Liver (tissue), 9 donors: ENCODE results near the gene NOC4L. TPM values are rescaled to one million over a fixed set of nuclear protein-coding genes. Genes with fewer than 3 reads are reported as not detected.

Source experiments
- DNase-seq: peaks from one replicate; pipeline ENCODE4 v3.0.0-alpha.2; 2017; ENCODE audit warnings: low spot score
- H3K27ac ChIP-seq, 2 donors: one replicate each; pipeline ENCODE4 v1.7.0; 2013; ENCODE audit warnings: inconsistent platforms in 2 of 2, low read length in 2 of 2, control low read depth in 1 of 2, low read depth in 1 of 2, mild to moderate bottlenecking in 1 of 2
- H3K27me3 ChIP-seq, 4 donors: one replicate each; pipeline versions ENCODE4 v1.6.1 to v1.7.0; 2013; ENCODE audit warnings: low read length in 3 of 4, inconsistent platforms in 1 of 4, mild to moderate bottlenecking in 1 of 4, moderate library complexity in 1 of 4; ENCODE audit not compliant: control insufficient read depth in 4 of 4, insufficient read depth in 4 of 4
- H3K36me3 ChIP-seq, 4 donors: one replicate each; pipeline versions ENCODE4 v1.6.1 to v1.7.0; 2013; ENCODE audit warnings: low read length in 3 of 4, mild to moderate bottlenecking in 3 of 4, low read depth in 1 of 4, moderate library complexity in 1 of 4; ENCODE audit not compliant: control insufficient read depth in 4 of 4, insufficient read depth in 3 of 4
- H3K4me1 ChIP-seq, 4 donors: one replicate each; pipeline versions ENCODE4 v1.6.1 to v1.7.0; 2013; ENCODE audit warnings: low read length in 3 of 4, mild to moderate bottlenecking in 3 of 4, moderate library complexity in 1 of 4; ENCODE audit not compliant: control insufficient read depth in 4 of 4, insufficient read depth in 4 of 4
- H3K4me3 ChIP-seq, 3 donors: one replicate each; pipeline versions ENCODE4 v1.6.1 to v1.7.0; 2013; ENCODE audit warnings: low read length in 3 of 3, control low read depth in 1 of 3, low read depth in 1 of 3, mild to moderate bottlenecking in 1 of 3
- H3K9ac ChIP-seq, 2 donors: one replicate each; pipeline ENCODE4 v1.7.0; 2013; ENCODE audit warnings: low read length in 2 of 2, mild to moderate bottlenecking in 2 of 2, moderate library complexity in 2 of 2, control low read depth in 1 of 2, low read depth in 1 of 2
- H3K9me3 ChIP-seq, 4 donors: one replicate each; pipeline versions ENCODE4 v1.6.1 to v1.7.0; 2013; ENCODE audit warnings: low read length in 3 of 4; ENCODE audit not compliant: control insufficient read depth in 4 of 4
- CTCF ChIP-seq: fragments of 150-350 bp; IDR thresholded peaks from 2 replicates; pipeline ENCODE4 v1.5.1; 2017; ENCODE audit warnings: improper control_type of control experiment, low read depth, low read length; ENCODE audit not compliant: missing input control
- EGR1 ChIP-seq, 2 donors: IDR thresholded peaks; 2 replicates each; pipeline ENCODE4 v1.6.1; 2016 to 2018; ENCODE audit warnings: antibody characterized with exemption in 2 of 2, low read depth in 2 of 2
- FOXA1 ChIP-seq: IDR thresholded peaks from 2 replicates; pipeline ENCODE4 v1.6.1; 2016; ENCODE audit warnings: antibody characterized with exemption
- FOXA2 ChIP-seq: IDR thresholded peaks from 2 replicates; pipeline ENCODE4 v1.6.1; 2016; ENCODE audit warnings: antibody characterized with exemption
- GABPA ChIP-seq, 2 donors: IDR thresholded peaks in 1 of 2; conservative IDR thresholded peaks in 1 of 2; 2 replicates each; pipeline ENCODE4 v1.6.1; 2016; ENCODE audit warnings: antibody characterized with exemption in 2 of 2, mild to moderate bottlenecking in 1 of 2, moderate library complexity in 1 of 2
- HNF4A ChIP-seq, 2 donors: conservative IDR thresholded peaks; 2 replicates each; pipeline ENCODE4 v1.6.1; 2016; ENCODE audit warnings: antibody characterized with exemption in 2 of 2, mild to moderate bottlenecking in 2 of 2
- HNF4G ChIP-seq: IDR thresholded peaks from 2 replicates; pipeline ENCODE4 v1.6.1; 2016; ENCODE audit warnings: antibody characterized with exemption
- JUND ChIP-seq, 2 donors: IDR thresholded peaks; 2 replicates each; pipeline ENCODE4 v1.6.1; 2016; ENCODE audit warnings: antibody characterized with exemption in 2 of 2
- NR2F2 ChIP-seq: IDR thresholded peaks from 2 replicates; pipeline ENCODE4 v1.6.1; 2016; ENCODE audit warnings: antibody characterized with exemption
- RAD21 ChIP-seq, 2 donors: IDR thresholded peaks; 2 replicates each; pipeline ENCODE4 v1.6.1; 2016; ENCODE audit warnings: antibody characterized with exemption in 2 of 2, mild to moderate bottlenecking in 2 of 2
- RXRA ChIP-seq, 2 donors: IDR thresholded peaks; 2 replicates each; pipeline ENCODE4 v1.6.1; 2017 to 2018; ENCODE audit warnings: antibody characterized with exemption in 2 of 2, mild to moderate bottlenecking in 1 of 2
- SP1 ChIP-seq: IDR thresholded peaks from 2 replicates; pipeline ENCODE4 v1.6.1; 2018; ENCODE audit warnings: antibody characterized with exemption, mild to moderate bottlenecking
- TAF1 ChIP-seq: conservative IDR thresholded peaks from 2 replicates; pipeline ENCODE4 v1.6.1; 2016; ENCODE audit warnings: antibody characterized with exemption, mild to moderate bottlenecking
- YY1 ChIP-seq: IDR thresholded peaks from 2 replicates; pipeline ENCODE4 v1.6.1; 2016; ENCODE audit warnings: antibody characterized with exemption, mild to moderate bottlenecking
- ZBTB33 ChIP-seq: IDR thresholded peaks from 2 replicates; pipeline ENCODE4 v1.6.1; 2016; ENCODE audit warnings: antibody characterized with exemption
- WGBS: extraction: QIAGEN DNeasy Blood & Tissue Kit; methylation state at CpG from one replicate; pipeline ENCODE4 v1.1.7; 2013; 5-methylcytosine and 5-hydroxymethylcytosine counted together
- polyA plus RNA-seq, 2 donors: library from polyadenylated mRNA; stranded (reverse) in 1 of 2; unstranded in 1 of 2; fragments of 200-250 nt in 1 of 2; fragments of >200 nt in 1 of 2; fragmentation: Nextera tagmentation in 1 of 2; extraction: Ambion mirVana in 1 of 2; gene quantifications; one replicate each; pipeline versions ENCODE4 v1.2.1 to v1.2.3, GENCODE V29; 2013 to 2015
- total RNA-seq, 2 donors: library from RNA; depleted of rRNA; stranded (reverse); fragments of >200 nt; gene quantifications; one replicate each; pipeline ENCODE4 v1.2.3, GENCODE V29; 2014
- TF ChIP-seq, protein P1 (sequence below): IDR thresholded peaks from 2 replicates; pipeline ENCODE4 v1.6.1; 2016; ENCODE audit warnings: antibody characterized with exemption
- TF ChIP-seq, protein P2 (sequence below): IDR thresholded peaks from 2 replicates; pipeline ENCODE4 v1.6.1; 2016; ENCODE audit warnings: antibody characterized with exemption, mild to moderate bottlenecking
- TF ChIP-seq, protein P3 (sequence below): IDR thresholded peaks from 2 replicates; pipeline ENCODE4 v1.6.1; 2016; ENCODE audit warnings: antibody characterized with exemption
- donor health status: healthy.
- donor health status: healthy.
- donor health status: healthy.
- donor health status: healthy.
- donor health status: healthy.

Gene NOC4L
- total and polyA plus RNA-seq, 4 donors: 6.4 to 11.6 (median 8.4) TPM

DNA sequence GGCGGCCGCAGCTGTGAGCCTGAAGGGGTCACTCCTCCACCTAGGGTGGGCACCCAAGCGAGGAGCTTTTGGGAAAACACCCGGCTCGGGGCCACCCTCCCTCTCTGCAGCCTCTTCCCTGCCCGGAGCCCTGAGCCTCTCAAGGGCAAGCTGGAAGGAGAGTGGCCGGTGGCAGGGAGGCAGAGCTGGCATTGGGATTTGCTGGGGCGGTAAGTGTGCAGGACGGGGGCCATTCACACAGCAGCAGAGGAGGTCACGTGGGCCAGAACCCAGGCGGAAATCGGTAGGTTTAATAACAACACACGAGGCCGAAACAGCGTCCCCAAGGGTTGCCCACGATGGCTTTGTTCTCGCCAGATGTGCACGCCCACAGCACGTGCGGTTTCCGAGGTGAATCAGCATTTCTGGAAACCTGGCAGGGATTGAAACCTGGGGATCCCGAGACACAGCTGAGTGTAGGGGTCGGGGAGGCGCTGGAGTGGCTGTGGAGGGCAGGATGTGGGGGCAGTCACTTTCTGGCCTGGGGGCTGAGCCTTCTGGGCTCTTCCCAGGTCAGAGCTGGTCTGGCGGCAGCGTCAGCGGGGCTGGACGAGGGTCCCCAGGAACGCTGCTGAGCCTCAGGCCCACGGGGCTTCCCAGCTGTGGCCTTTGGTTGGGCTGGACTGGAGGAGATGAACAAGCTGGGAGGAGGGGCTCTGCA is 23.5 kb downstream of the NOC4L start:
- H3K27ac ChIP-seq: no peak overlapping the region
- 82% methylated on average over 30 of the region's 30 CpGs for WGBS
- TF ChIP-seq NR2F2 (no peak), RAD21 (IDR thresholded peaks at IDR 0.05) (no peak), ZBTB33 (no peak), FOXA2 (no peak), TAF1 (no peak), FOXA1 (no peak), SP1 (no peak), GABPA (IDR thresholded peaks at IDR 0.05 in 1 of 2, conservative IDR thresholded peaks at IDR 0.05 in 1 of 2) (no peak), RXRA (IDR thresholded peaks at IDR 0.05) (no peak), YY1 (no peak), EGR1 (IDR thresholded peaks at IDR 0.05; ENCODE audit: low read depth in 2 of 2) (no peak), JUND (IDR thresholded peaks at IDR 0.05) (no peak), HNF4G (no peak), HNF4A (conservative IDR thresholded peaks at IDR 0.05) (no peak)
- TF ChIP-seq, protein P1, sequence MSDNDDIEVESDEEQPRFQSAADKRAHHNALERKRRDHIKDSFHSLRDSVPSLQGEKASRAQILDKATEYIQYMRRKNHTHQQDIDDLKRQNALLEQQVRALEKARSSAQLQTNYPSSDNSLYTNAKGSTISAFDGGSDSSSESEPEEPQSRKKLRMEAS: no peak
- TF ChIP-seq, protein P2, sequence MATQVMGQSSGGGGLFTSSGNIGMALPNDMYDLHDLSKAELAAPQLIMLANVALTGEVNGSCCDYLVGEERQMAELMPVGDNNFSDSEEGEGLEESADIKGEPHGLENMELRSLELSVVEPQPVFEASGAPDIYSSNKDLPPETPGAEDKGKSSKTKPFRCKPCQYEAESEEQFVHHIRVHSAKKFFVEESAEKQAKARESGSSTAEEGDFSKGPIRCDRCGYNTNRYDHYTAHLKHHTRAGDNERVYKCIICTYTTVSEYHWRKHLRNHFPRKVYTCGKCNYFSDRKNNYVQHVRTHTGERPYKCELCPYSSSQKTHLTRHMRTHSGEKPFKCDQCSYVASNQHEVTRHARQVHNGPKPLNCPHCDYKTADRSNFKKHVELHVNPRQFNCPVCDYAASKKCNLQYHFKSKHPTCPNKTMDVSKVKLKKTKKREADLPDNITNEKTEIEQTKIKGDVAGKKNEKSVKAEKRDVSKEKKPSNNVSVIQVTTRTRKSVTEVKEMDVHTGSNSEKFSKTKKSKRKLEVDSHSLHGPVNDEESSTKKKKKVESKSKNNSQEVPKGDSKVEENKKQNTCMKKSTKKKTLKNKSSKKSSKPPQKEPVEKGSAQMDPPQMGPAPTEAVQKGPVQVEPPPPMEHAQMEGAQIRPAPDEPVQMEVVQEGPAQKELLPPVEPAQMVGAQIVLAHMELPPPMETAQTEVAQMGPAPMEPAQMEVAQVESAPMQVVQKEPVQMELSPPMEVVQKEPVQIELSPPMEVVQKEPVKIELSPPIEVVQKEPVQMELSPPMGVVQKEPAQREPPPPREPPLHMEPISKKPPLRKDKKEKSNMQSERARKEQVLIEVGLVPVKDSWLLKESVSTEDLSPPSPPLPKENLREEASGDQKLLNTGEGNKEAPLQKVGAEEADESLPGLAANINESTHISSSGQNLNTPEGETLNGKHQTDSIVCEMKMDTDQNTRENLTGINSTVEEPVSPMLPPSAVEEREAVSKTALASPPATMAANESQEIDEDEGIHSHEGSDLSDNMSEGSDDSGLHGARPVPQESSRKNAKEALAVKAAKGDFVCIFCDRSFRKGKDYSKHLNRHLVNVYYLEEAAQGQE: no peak
- TF ChIP-seq, protein P3, sequence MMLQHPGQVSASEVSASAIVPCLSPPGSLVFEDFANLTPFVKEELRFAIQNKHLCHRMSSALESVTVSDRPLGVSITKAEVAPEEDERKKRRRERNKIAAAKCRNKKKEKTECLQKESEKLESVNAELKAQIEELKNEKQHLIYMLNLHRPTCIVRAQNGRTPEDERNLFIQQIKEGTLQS: no peak
- no peak overlapping the region for H3K4me3 ChIP-seq
- no peaks in the 10 kb centered on the region for H3K9me3 ChIP-seq
- H3K9ac ChIP-seq: no peak overlapping the region
- DNase-seq: no peak
- H3K27me3 ChIP-seq: peaks cover 0 to 4% (median 0%) of the 10 kb centered on the region in 4 donors
- H3K36me3 ChIP-seq: no peaks in the 10 kb centered on the region
- peaks cover 0 to 5% (median 4%) of the 10 kb centered on the region in 4 donors for H3K4me1 ChIP-seq

DNA sequence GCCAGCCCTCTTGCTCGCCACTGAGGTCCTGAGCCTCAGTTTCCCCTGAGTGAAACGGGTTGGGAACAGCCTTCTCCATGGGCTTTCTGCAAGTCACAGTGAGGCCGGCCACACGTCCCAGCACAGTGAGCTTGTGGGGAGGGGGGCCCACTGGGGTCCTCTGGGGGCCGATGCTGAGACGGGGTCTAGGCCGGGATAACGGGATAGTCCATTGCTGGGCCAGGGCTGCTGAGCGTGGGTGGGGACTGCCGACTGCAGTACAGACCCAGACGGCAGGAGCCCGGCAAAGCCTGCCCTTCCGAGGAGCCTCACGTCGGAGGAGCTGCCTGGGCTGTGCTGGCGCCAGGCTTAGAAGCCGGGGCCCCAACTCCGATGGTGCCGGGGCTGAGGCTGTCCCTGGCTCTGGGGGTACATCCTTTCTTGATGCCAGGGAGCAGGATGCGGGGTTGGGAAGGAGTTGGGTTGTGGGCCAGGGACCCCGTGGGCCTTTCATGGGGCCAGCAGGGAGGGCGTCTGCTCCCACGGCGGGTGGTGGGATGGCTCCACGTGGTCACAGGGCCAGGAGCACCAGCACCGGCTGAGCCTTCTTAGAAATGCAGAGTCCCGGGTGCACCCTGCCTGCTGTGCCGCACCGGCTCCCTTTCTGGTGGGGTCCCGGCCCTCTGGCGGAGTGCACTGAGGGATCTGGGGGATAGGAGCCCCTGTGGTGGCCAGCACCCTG is 24.2 kb downstream of the NOC4L start:
- Histone ChIP-seq H3K9ac (no peak overlapping the region), H3K4me3 (no peak overlapping the region), H3K36me3 (no peaks in the 10 kb centered on the region), H3K27ac (no peak overlapping the region), H3K4me1 (no peaks in the 10 kb centered on the region), H3K9me3 (no peaks in the 10 kb centered on the region), H3K27me3 (peaks cover 0 to 6% (median 0%) of the 10 kb centered on the region in 4 donors)
- DNase-seq: no peak
- 88% methylated on average over 31 of the region's 31 CpGs for WGBS
- TF ChIP-seq, protein P1: no peak
- TF ChIP-seq FOXA1: no peak
- TF ChIP-seq YY1: no peak
- no peak for TF ChIP-seq TAF1
- TF ChIP-seq RAD21 (IDR thresholded peaks at IDR 0.05): no peak
- TF ChIP-seq HNF4A (conservative IDR thresholded peaks at IDR 0.05): no peak
- TF ChIP-seq FOXA2: no peak
- no peak for TF ChIP-seq GABPA (IDR thresholded peaks at IDR 0.05 in 1 of 2, conservative IDR thresholded peaks at IDR 0.05 in 1 of 2)
- no peak for TF ChIP-seq CTCF
- TF ChIP-seq JUND (IDR thresholded peaks at IDR 0.05): no peak
- TF ChIP-seq, protein P2: no peak
- TF ChIP-seq HNF4G: no peak
